ENCODE results near the gene OCRL. TPM values are rescaled to one million over a fixed set of nuclear protein-coding genes. Genes with fewer than 3 reads are reported as not detected.

OCRL gene
- total RNA-seq, 1 donor from 2014 or later = 36.1 TPM

GRCh38 chrX:129585691-129586090 lies 45.6 kb downstream of the OCRL start:
- H3K27ac Mint-ChIP-seq (ENCODE audit: unreplicated experiment) = no peak overlapping the region
- no peak for TF ChIP-seq EZH2 (IDR thresholded peaks at IDR 0.05; ENCODE audit: insufficient read depth, low read length)
- TF ChIP-seq, protein P1, sequence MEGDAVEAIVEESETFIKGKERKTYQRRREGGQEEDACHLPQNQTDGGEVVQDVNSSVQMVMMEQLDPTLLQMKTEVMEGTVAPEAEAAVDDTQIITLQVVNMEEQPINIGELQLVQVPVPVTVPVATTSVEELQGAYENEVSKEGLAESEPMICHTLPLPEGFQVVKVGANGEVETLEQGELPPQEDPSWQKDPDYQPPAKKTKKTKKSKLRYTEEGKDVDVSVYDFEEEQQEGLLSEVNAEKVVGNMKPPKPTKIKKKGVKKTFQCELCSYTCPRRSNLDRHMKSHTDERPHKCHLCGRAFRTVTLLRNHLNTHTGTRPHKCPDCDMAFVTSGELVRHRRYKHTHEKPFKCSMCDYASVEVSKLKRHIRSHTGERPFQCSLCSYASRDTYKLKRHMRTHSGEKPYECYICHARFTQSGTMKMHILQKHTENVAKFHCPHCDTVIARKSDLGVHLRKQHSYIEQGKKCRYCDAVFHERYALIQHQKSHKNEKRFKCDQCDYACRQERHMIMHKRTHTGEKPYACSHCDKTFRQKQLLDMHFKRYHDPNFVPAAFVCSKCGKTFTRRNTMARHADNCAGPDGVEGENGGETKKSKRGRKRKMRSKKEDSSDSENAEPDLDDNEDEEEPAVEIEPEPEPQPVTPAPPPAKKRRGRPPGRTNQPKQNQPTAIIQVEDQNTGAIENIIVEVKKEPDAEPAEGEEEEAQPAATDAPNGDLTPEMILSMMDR (IDR thresholded peaks at IDR 0.05; ENCODE audit: insufficient read depth, low read depth, low read length) = no peak
- peaks cover 10% of the 10 kb centered on the region for H3K4me1 Mint-ChIP-seq (ENCODE audit: low read depth, unreplicated experiment)
- DNase-seq (ENCODE audit: low read depth) = no peak
- no peaks in the 10 kb centered on the region for H3K27me3 ChIP-seq (ENCODE audit: insufficient read depth, low read length)
- no peak overlapping the region for H3K4me2 ChIP-seq (ENCODE audit: low read length)
- FAIRE-seq = no peak
- no peak overlapping the region for H2AFZ ChIP-seq (ENCODE audit: low read depth, low read length)
- H3K27me3 Mint-ChIP-seq (ENCODE audit: low read depth, unreplicated experiment) = no peaks in the 10 kb centered on the region
- no peak overlapping the region for H3K4me3 Mint-ChIP-seq (ENCODE audit: unreplicated experiment)
- H3K27ac ChIP-seq (ENCODE audit: low read depth, low read length) = no peak overlapping the region
- H3K9me3 Mint-ChIP-seq (ENCODE audit: unreplicated experiment) = no peaks in the 10 kb centered on the region
- no peak overlapping the region for H3K4me3 ChIP-seq (ENCODE audit: insufficient read depth, low read depth, low read length)
- H4K20me1 ChIP-seq (ENCODE audit: insufficient read depth, low read length) = no peaks in the 10 kb centered on the region
- peaks cover 8% of the 10 kb centered on the region for H3K36me3 ChIP-seq (ENCODE audit: insufficient read depth, low read length)
- no peaks in the 10 kb centered on the region for H3K79me2 ChIP-seq (ENCODE audit: insufficient read depth, low read length)
- peaks cover 3% of the 10 kb centered on the region for H3K4me1 ChIP-seq (ENCODE audit: insufficient read depth, low read length)
- H3K9ac ChIP-seq (ENCODE audit: low read length) = no peak overlapping the region
- no peaks in the 10 kb centered on the region for H3K9me3 ChIP-seq (ENCODE audit: insufficient read depth, low read depth, low read length)
- H3K36me3 Mint-ChIP-seq (ENCODE audit: low read depth, unreplicated experiment) = peaks cover 3% of the 10 kb centered on the region

GRCh38 chrX:129586446-129586845 lies 46.4 kb downstream of the OCRL start:
- Mint-ChIP-seq H3K27me3 (ENCODE audit: low read depth, unreplicated experiment) (no peaks in the 10 kb centered on the region), H3K4me1 (ENCODE audit: low read depth, unreplicated experiment) (peaks cover 10% of the 10 kb centered on the region), H3K27ac (ENCODE audit: unreplicated experiment) (no peak overlapping the region), H3K9me3 (ENCODE audit: unreplicated experiment) (no peaks in the 10 kb centered on the region), H3K4me3 (ENCODE audit: unreplicated experiment) (no peak overlapping the region), H3K36me3 (ENCODE audit: low read depth, unreplicated experiment) (peaks cover 3% of the 10 kb centered on the region)
- H3K27ac ChIP-seq (ENCODE audit: low read depth, low read length) = no peak overlapping the region
- H3K4me3 ChIP-seq (ENCODE audit: insufficient read depth, low read depth, low read length) = no peak overlapping the region
- peaks cover 8% of the 10 kb centered on the region for H3K36me3 ChIP-seq (ENCODE audit: insufficient read depth, low read length)
- H4K20me1 ChIP-seq (ENCODE audit: insufficient read depth, low read length) = no peaks in the 10 kb centered on the region
- no peaks in the 10 kb centered on the region for H3K9me3 ChIP-seq (ENCODE audit: insufficient read depth, low read depth, low read length)
- no peak for TF ChIP-seq EZH2 (IDR thresholded peaks at IDR 0.05; ENCODE audit: insufficient read depth, low read length)
- TF ChIP-seq, protein P1 (IDR thresholded peaks at IDR 0.05; ENCODE audit: insufficient read depth, low read depth, low read length) = no peak
- DNase-seq (ENCODE audit: low read depth) (no peak), FAIRE-seq (peak; percentile 86)
- H3K4me1 ChIP-seq (ENCODE audit: insufficient read depth, low read length) = peaks cover 3% of the 10 kb centered on the region
- H3K27me3 ChIP-seq (ENCODE audit: insufficient read depth, low read length) = no peaks in the 10 kb centered on the region
- no peaks in the 10 kb centered on the region for H3K79me2 ChIP-seq (ENCODE audit: insufficient read depth, low read length)
- H3K4me2 ChIP-seq (ENCODE audit: low read length) = no peak overlapping the region
- H2AFZ ChIP-seq (ENCODE audit: low read depth, low read length) = no peak overlapping the region
- no peak overlapping the region for H3K9ac ChIP-seq (ENCODE audit: low read length)

DNA sequence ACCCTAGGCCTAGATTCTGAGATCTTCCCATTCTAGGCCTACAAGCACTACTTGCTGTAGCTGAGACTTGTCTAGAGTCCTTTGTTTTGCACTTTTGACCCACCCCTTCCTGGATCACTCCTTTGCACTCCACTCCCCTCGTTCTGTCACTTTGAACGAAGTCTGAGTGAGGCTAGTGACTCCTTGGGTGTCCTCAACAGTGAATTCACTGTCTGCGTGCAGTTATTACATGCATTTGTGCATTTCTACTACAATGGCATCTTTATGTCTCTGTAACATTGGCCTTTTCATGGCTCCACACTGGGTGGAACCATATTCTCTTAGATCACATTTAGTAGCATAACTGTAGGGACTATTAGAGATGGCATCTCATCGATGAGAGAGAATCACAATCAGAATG lies 50.5 kb downstream of the OCRL start:
- Histone ChIP-seq H3K4me1 (ENCODE audit: insufficient read depth, low read length) (peaks cover 4% of the 10 kb centered on the region), H3K36me3 (ENCODE audit: insufficient read depth, low read length) (peaks cover 6% of the 10 kb centered on the region), H3K9me3 (ENCODE audit: insufficient read depth, low read depth, low read length) (no peaks in the 10 kb centered on the region), H3K4me2 (ENCODE audit: low read length) (no peak overlapping the region), H3K79me2 (ENCODE audit: insufficient read depth, low read length) (no peaks in the 10 kb centered on the region), H3K9ac (ENCODE audit: low read length) (no peak overlapping the region), H3K27ac (ENCODE audit: low read depth, low read length) (no peak overlapping the region), H2AFZ (ENCODE audit: low read depth, low read length) (no peak overlapping the region), H4K20me1 (ENCODE audit: insufficient read depth, low read length) (no peaks in the 10 kb centered on the region), H3K4me3 (ENCODE audit: insufficient read depth, low read depth, low read length) (no peak overlapping the region), H3K27me3 (ENCODE audit: insufficient read depth, low read length) (no peaks in the 10 kb centered on the region)
- Mint-ChIP-seq H3K4me1 (ENCODE audit: low read depth, unreplicated experiment) (peaks cover 4% of the 10 kb centered on the region), H3K36me3 (ENCODE audit: low read depth, unreplicated experiment) (peaks cover 7% of the 10 kb centered on the region), H3K27me3 (ENCODE audit: low read depth, unreplicated experiment) (no peaks in the 10 kb centered on the region), H3K9me3 (ENCODE audit: unreplicated experiment) (no peaks in the 10 kb centered on the region), H3K4me3 (ENCODE audit: unreplicated experiment) (no peak overlapping the region), H3K27ac (ENCODE audit: unreplicated experiment) (no peak overlapping the region)
- DNase-seq (ENCODE audit: low read depth) = no peak
- FAIRE-seq = no peak
- TF ChIP-seq, protein P1 (IDR thresholded peaks at IDR 0.05; ENCODE audit: insufficient read depth, low read depth, low read length) = no peak
- TF ChIP-seq EZH2 (IDR thresholded peaks at IDR 0.05; ENCODE audit: insufficient read depth, low read length) = no peak
